OCI-LY7 (cell line): ENCODE results near the gene KCNQ1. TPM values are rescaled to one million over a fixed set of nuclear protein-coding genes. Genes with fewer than 3 reads are reported as not detected.

Experiments
- BruUV-seq: library from RNA; stranded (reverse); fragments of 400-500 nt; replicated peaks from 2 replicates; lab custom pipeline; 2021; lab: Mats Ljungman, UMichigan
- CTCF ChIA-PET: fragments of 300-600 bp; sonication (Branson Sonifier 250); formaldehyde crosslinking; loops from one replicate; lab custom pipeline; 2022; ENCODE audit warnings: antibody characterized with exemption; ENCODE audit not compliant: unreplicated experiment; lab: Charles Lee
- POLR2A ChIA-PET: fragments of 300-600 bp; sonication (Branson Sonifier 250); formaldehyde crosslinking; loops from one replicate; lab custom pipeline; 2022; ENCODE audit warnings: antibody characterized with exemption; lab: Charles Lee
- DNase-seq: peaks from one replicate; pipeline ENCODE4 v3.0.0-alpha.2; 2015; ENCODE audit warnings: low spot score
- H2AFZ ChIP-seq: fragments of 200-600 bp; sonication (generic), shearing (Covaris generic); 2 replicates; pipeline ENCODE4 v1.6.1; 2014; ENCODE audit warnings: mild to moderate bottlenecking, antibody characterized with exemption, low read length, moderate library complexity
- H3K27ac ChIP-seq: fragments of 200-600 bp; sonication (generic); 2 replicates; pipeline ENCODE4 v1.5.1; 2014; ENCODE audit warnings: mixed run types, low read depth, mild to moderate bottlenecking, moderate library complexity, low read length, inconsistent platforms; ENCODE audit not compliant: poor library complexity, severe bottlenecking
- H3K36me3 ChIP-seq: fragments of 200-600 bp; sonication (generic); 2 replicates; pipeline ENCODE4 v1.6.1; 2014; ENCODE audit warnings: mild to moderate bottlenecking, antibody characterized with exemption, low read length, moderate library complexity, mixed read lengths; ENCODE audit not compliant: insufficient read depth
- H3K4me1 ChIP-seq: fragments of 200-600 bp; sonication (generic); 2 replicates; pipeline ENCODE4 v1.5.1; 2014; ENCODE audit warnings: mild to moderate bottlenecking, low read length; ENCODE audit not compliant: insufficient read depth, poor library complexity, severe bottlenecking
- H3K4me2 ChIP-seq: fragments of 200-600 bp; sonication (generic); 2 replicates; pipeline ENCODE4 v1.6.1; 2014; ENCODE audit warnings: mild to moderate bottlenecking, low read length
- H3K4me3 ChIP-seq: fragments of 200-600 bp; sonication (generic); 2 replicates; pipeline ENCODE4 v1.5.1; 2014; ENCODE audit warnings: mild to moderate bottlenecking, low read depth, low read length; ENCODE audit not compliant: poor library complexity, severe bottlenecking
- H3K79me2 ChIP-seq: fragments of 200-600 bp; sonication (generic); 2 replicates; pipeline ENCODE4 v1.6.1; 2016; ENCODE audit warnings: low read depth, mild to moderate bottlenecking, low read length, moderate library complexity, mixed read lengths; ENCODE audit not compliant: insufficient read depth
- H3K9me2 ChIP-seq: fragments of 200-600 bp; sonication (generic); 2 replicates; pipeline ENCODE4 v1.6.1; 2016; ENCODE audit warnings: mild to moderate bottlenecking, low read length, mixed read lengths; ENCODE audit not compliant: insufficient read depth
- H3K9me3 ChIP-seq: fragments of 200-600 bp; sonication (generic); 2 replicates; pipeline ENCODE4 v1.6.1; 2014; ENCODE audit warnings: mild to moderate bottlenecking, mixed run types, low read length, mixed read lengths
- H4K20me1 ChIP-seq: fragments of 200-600 bp; sonication (generic); 2 replicates; pipeline ENCODE4 v1.6.1; 2014; ENCODE audit warnings: mild to moderate bottlenecking, antibody characterized with exemption, low read length, moderate library complexity, mixed read lengths; ENCODE audit not compliant: insufficient read depth
- EZH2phosphoT487 ChIP-seq: fragments of 200-600 bp; sonication (generic); IDR thresholded peaks from 2 replicates; pipeline ENCODE4 v1.6.1; 2018; ENCODE audit warnings: low read depth, borderline replicate concordance, mild to moderate bottlenecking, mixed run types, antibody characterized with exemption, low read length, moderate library complexity, mixed read lengths
- intact Hi-C: fragments of 100-400 bp; cut with micrococcal nuclease; formaldehyde crosslinking; loops from one replicate; pipeline ENCODE4 v1.10.0; 2022; ENCODE audit not compliant: unreplicated experiment
- total RNA-seq, 2 experiments: library from RNA; depleted of rRNA in 1 of 2; stranded (reverse); fragments of >200 nt in 1 of 2; shearing (Covaris generic) in 1 of 2; gene quantifications; 2 replicates each; pipeline ENCODE4 v1.2.3, GENCODE V29; 2014 to 2022
- TF ChIP-seq, protein P1 (sequence below): fragments of 200-600 bp; sonication (generic); conservative IDR thresholded peaks from 2 replicates; pipeline ENCODE4 v1.5.1; 2014; ENCODE audit warnings: mild to moderate bottlenecking, antibody characterized with exemption, low read length, moderate library complexity, mixed read lengths

Gene KCNQ1
- total RNA-seq, 2 experiments from 2014 or later: 0.22 to 1.3 TPM

DNA sequence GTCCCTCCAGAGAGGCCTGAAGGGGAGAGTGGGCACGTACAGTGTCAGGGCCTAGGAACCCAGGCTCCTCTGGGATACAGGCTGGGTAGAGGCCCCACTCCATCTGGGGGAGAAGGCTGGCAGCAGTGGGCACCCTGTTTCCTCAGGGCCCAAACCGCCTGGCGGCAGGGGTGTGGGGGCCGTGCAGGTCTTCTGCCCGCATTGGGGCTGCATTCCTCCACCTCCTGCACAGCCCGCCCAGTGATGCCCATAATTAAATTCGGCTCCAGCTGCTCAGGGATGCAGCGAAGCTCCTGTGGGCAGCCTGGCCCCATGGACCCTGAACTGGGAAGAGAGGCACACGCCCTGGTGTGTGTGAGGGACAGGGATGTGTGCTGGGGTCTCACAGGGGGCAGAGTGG lies 219.6 kb downstream of the KCNQ1 start:
- CTCF ChIA-PET: no interaction called here
- H4K20me1 ChIP-seq: no peaks in the 10 kb centered on the region

DNA sequence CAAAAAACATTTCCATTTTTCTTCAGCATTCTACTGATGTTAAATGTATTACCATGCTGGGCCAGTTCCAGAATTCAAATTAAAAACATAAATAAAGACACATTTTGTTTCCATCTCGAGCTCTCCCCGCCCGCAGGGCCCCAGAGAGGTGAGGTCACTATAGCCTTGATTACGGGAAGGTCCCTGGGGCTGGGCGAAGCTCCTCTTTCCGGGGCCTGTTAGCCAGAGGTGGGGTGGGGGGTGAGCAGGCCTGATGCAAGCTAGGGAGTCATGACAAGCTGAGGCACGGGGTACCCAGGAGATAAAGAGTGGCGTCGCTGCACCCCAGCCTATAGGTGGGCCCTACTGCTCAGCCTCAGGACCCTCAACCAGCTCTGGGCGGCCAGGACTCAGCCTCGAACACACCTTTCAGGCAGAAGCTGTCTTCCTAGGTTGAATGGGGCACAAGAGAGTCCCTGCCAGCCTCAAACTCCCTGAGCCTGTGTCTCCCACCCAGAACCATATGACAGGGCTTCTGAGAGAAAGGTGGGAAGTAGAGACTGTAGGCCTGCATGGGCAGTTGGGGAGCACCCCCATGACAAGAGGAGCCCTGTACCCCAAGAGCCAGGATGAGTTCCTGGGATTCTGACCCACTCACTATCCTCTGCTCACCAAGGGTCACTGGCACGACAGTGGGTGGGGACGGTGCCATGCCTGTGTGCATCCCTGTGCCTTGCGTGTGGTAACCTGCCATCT lies 220.2 kb downstream of the KCNQ1 start:
- no peak overlapping the region for H3K27ac ChIP-seq
- no peak for DNase-seq
- ChIA-PET POLR2A (no interaction called here), CTCF (no interaction called here)
- no peak for TF ChIP-seq EZH2phosphoT487
- TF ChIP-seq, protein P1, sequence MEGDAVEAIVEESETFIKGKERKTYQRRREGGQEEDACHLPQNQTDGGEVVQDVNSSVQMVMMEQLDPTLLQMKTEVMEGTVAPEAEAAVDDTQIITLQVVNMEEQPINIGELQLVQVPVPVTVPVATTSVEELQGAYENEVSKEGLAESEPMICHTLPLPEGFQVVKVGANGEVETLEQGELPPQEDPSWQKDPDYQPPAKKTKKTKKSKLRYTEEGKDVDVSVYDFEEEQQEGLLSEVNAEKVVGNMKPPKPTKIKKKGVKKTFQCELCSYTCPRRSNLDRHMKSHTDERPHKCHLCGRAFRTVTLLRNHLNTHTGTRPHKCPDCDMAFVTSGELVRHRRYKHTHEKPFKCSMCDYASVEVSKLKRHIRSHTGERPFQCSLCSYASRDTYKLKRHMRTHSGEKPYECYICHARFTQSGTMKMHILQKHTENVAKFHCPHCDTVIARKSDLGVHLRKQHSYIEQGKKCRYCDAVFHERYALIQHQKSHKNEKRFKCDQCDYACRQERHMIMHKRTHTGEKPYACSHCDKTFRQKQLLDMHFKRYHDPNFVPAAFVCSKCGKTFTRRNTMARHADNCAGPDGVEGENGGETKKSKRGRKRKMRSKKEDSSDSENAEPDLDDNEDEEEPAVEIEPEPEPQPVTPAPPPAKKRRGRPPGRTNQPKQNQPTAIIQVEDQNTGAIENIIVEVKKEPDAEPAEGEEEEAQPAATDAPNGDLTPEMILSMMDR: no peak
- H3K4me1 ChIP-seq: no peaks in the 10 kb centered on the region
- no peaks in the 10 kb centered on the region for H4K20me1 ChIP-seq
- BruUV-seq: no TSS peak
- H2AFZ ChIP-seq: no peak overlapping the region
- H3K36me3 ChIP-seq: no peaks in the 10 kb centered on the region
- no peaks in the 10 kb centered on the region for H3K9me3 ChIP-seq
- H3K9me2 ChIP-seq: no peaks in the 10 kb centered on the region
- intact Hi-C loops: no loop called here
- no peaks in the 10 kb centered on the region for H3K79me2 ChIP-seq
- H3K4me2 ChIP-seq: no peak overlapping the region
- no peak overlapping the region for H3K4me3 ChIP-seq

More for the DNA sequence above, 219.6 kb downstream of the KCNQ1 start:
- no peaks in the 10 kb centered on the region for H3K4me1 ChIP-seq
- no peak overlapping the region for H3K4me2 ChIP-seq
- H3K27ac ChIP-seq: no peak overlapping the region
- no peak overlapping the region for H3K4me3 ChIP-seq
- TF ChIP-seq EZH2phosphoT487: no peak
- H2AFZ ChIP-seq: no peak overlapping the region
- POLR2A ChIA-PET: no interaction called here
- no peaks in the 10 kb centered on the region for H3K36me3 ChIP-seq
- no peaks in the 10 kb centered on the region for H3K79me2 ChIP-seq
- intact Hi-C loops: no loop called here
- no peak for DNase-seq
- no TSS peak for BruUV-seq
- no peaks in the 10 kb centered on the region for H3K9me3 ChIP-seq
- H3K9me2 ChIP-seq: no peaks in the 10 kb centered on the region

DNA sequence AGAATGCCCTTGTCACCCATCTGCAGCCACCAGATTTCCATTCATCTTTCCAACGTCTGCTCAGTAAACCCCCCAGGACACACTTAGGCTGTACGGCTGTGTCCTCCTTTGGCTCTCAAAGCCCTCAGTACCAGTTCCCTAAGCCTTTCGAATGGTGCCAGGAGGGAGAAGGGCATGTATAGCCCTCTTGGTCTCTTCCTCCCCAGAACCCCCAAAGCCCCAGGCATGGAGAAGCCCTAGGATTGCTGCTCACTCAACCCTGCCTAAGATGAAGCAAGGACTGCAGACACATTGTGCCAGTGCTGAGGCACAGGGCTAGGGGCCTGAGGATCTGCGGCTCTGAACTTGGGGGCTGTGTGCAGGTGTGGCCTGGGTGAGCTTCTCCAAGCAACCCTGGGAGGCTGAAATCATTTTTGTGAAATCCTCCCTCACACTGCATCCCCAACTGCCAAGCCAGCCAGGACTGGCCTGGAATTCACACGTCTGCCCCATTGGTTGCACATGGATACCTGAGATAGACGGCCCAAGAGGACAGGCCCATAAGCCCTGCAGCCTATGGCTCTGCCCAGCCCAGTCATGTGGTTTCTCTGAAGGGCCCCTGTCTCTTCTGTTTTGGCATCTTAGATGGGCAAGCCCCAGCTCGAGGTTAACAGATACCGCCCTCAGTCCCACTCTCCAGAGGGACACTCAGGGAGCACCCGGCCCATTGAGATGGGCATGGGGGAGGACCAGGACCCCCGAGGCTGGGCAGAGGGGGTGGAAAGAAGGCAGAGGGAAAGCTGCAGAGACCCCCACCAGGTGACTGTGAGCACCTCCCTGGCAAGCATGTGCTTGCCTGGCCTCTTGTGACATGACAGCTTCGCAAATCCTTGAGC lies 221.0 kb downstream of the KCNQ1 start:
- Histone ChIP-seq H3K79me2 (no peaks in the 10 kb centered on the region), H3K36me3 (no peaks in the 10 kb centered on the region)
- CTCF ChIA-PET: no interaction called here

More for the DNA sequence above, 221.0 kb downstream of the KCNQ1 start:
- POLR2A ChIA-PET: no interaction called here
- BruUV-seq: no TSS peak
- Histone ChIP-seq H3K4me2 (no peak overlapping the region), H4K20me1 (no peaks in the 10 kb centered on the region), H2AFZ (no peak overlapping the region), H3K9me3 (no peaks in the 10 kb centered on the region), H3K4me3 (no peak overlapping the region), H3K9me2 (no peaks in the 10 kb centered on the region), H3K4me1 (no peaks in the 10 kb centered on the region), H3K27ac (no peak overlapping the region)
- TF ChIP-seq, protein P1: no peak
- TF ChIP-seq EZH2phosphoT487: no peak
- DNase-seq: no peak
- intact Hi-C loops: no loop called here
